ENCODE data around the gene ADIPOQ.

ADIPOQ gene

GRCh38 chr3:186826976-186827857 is 15.3 kb upstream of the ADIPOQ start:
- Histone ChIP-seq H4K91ac (ENCODE audit: low read depth, low read length) (peak overlapping the region; percentile 43), H2BK12ac (ENCODE audit: low read length) (no peak overlapping the region), H3K79me1 (ENCODE audit: low read length) (peaks cover 3% of the 10 kb centered on the region), H3K9ac (ENCODE audit: low read length) (peak overlapping the region; percentile 64), H3K27me3 (ENCODE audit: insufficient read depth, low read length) (peaks cover 28% of the 10 kb centered on the region), H3K4ac (ENCODE audit: low read depth, low read length) (no peak overlapping the region), H2BK5ac (ENCODE audit: low read depth, low read length, poor library complexity) (no peak overlapping the region), H4K12ac (ENCODE audit: low read depth, low read length) (no peak overlapping the region), H3K9me3 (ENCODE audit: insufficient read depth, low read depth, low read length) (peaks cover 2% of the 10 kb centered on the region), H4K8ac (ENCODE audit: low read depth, low read length) (peak overlapping the region; percentile 80), H3K14ac (ENCODE audit: low read length) (peak overlapping the region; percentile 73), H3K79me2 (ENCODE audit: control insufficient read depth, insufficient read depth, low read length, poor library complexity) (peaks cover 4% of the 10 kb centered on the region), H3K23ac (ENCODE audit: low read length) (no peak overlapping the region), H2BK120ac (ENCODE audit: insufficient read depth, low read length, poor library complexity) (no peak overlapping the region), H3K4me3 (ENCODE audit: low read depth, low read length) (peak overlapping the region; percentile 72), H2AFZ (ENCODE audit: insufficient read depth, low read length, poor library complexity) (peak overlapping the region; percentile 88), H3K4me2 (ENCODE audit: low read length) (peak overlapping the region; percentile 99), H3K4me1 (ENCODE audit: control insufficient read depth in 1 of 2, insufficient read depth in 2 of 2, low read length in 2 of 2) (peaks cover 3 to 4% of the 10 kb centered on the region in 2 experiments), H3K18ac (ENCODE audit: low read length) (peak overlapping the region; percentile 51), H2AK5ac (ENCODE audit: low read length) (no peak overlapping the region), H3K27ac (ENCODE audit: low read depth, low read length) (no peak overlapping the region), H3K36me3 (ENCODE audit: control insufficient read depth in 1 of 2, insufficient read depth in 2 of 2, low read length in 2 of 2) (no peaks in the 10 kb centered on the region)
- DNase-seq: peak; percentile 83 to 95
- no CpG with 5 or more reads among the region's 80 CpGs for WGBS (ENCODE audit: extremely low coverage, insufficient coverage, insufficient read length)

- Histone ChIP-seq H3K4me1 (ENCODE audit: control insufficient read depth in 1 of 2, insufficient read depth in 2 of 2, low read length in 2 of 2) (peaks cover 3 to 4% of the 10 kb centered on the region in 2 experiments), H3K9me3 (ENCODE audit: insufficient read depth, low read depth, low read length) (peaks cover 2% of the 10 kb centered on the region), H2BK5ac (ENCODE audit: low read depth, low read length, poor library complexity) (no peak overlapping the region), H2BK12ac (ENCODE audit: low read length) (no peak overlapping the region), H3K18ac (ENCODE audit: low read length) (no peak overlapping the region), H3K36me3 (ENCODE audit: control insufficient read depth in 1 of 2, insufficient read depth in 2 of 2, low read length in 2 of 2) (no peaks in the 10 kb centered on the region), H3K23ac (ENCODE audit: low read length) (no peak overlapping the region), H3K4me2 (ENCODE audit: low read length) (no peak overlapping the region), H4K91ac (ENCODE audit: low read depth, low read length) (no peak overlapping the region), H3K14ac (ENCODE audit: low read length) (no peak overlapping the region), H2AK5ac (ENCODE audit: low read length) (no peak overlapping the region), H2AFZ (ENCODE audit: insufficient read depth, low read length, poor library complexity) (no peak overlapping the region), H4K12ac (ENCODE audit: low read depth, low read length) (no peak overlapping the region), H4K8ac (ENCODE audit: low read depth, low read length) (no peak overlapping the region), H3K79me2 (ENCODE audit: control insufficient read depth, insufficient read depth, low read length, poor library complexity) (peaks cover 4% of the 10 kb centered on the region), H3K4ac (ENCODE audit: low read depth, low read length) (no peak overlapping the region), H3K27me3 (ENCODE audit: insufficient read depth, low read length) (peaks cover 28% of the 10 kb centered on the region), H3K4me3 (ENCODE audit: low read depth, low read length) (no peak overlapping the region), H3K27ac (ENCODE audit: low read depth, low read length) (no peak overlapping the region), H2BK120ac (ENCODE audit: insufficient read depth, low read length, poor library complexity) (no peak overlapping the region), H3K9ac (ENCODE audit: low read length) (no peak overlapping the region), H3K79me1 (ENCODE audit: low read length) (peaks cover 3% of the 10 kb centered on the region)
- no peak for DNase-seq
- WGBS (ENCODE audit: extremely low coverage, insufficient coverage, insufficient read length): no CpG with 5 or more reads among the region's 5 CpGs
Observed at GRCh38 chr3:186828340-186828739, 14.2 kb upstream of the ADIPOQ start.

GRCh38 chr3:186831798-186832197 is 10.7 kb upstream of the ADIPOQ start:
- no peak overlapping the region for H2AK5ac ChIP-seq (ENCODE audit: low read length)
- H2BK5ac ChIP-seq (ENCODE audit: low read depth, low read length, poor library complexity): no peak overlapping the region
- no peak overlapping the region for H2BK12ac ChIP-seq (ENCODE audit: low read length)
- no peak overlapping the region for H3K27ac ChIP-seq (ENCODE audit: low read depth, low read length)
- peaks cover 5% of the 10 kb centered on the region for H3K27me3 ChIP-seq (ENCODE audit: insufficient read depth, low read length)
- no CpG with 5 or more reads among the region's 4 CpGs for WGBS (ENCODE audit: extremely low coverage, insufficient coverage, insufficient read length)
- H2BK120ac ChIP-seq (ENCODE audit: insufficient read depth, low read length, poor library complexity): no peak overlapping the region
- H4K8ac ChIP-seq (ENCODE audit: low read depth, low read length): no peak overlapping the region
- no peak overlapping the region for H3K14ac ChIP-seq (ENCODE audit: low read length)
- no peak overlapping the region for H3K18ac ChIP-seq (ENCODE audit: low read length)
- no peak overlapping the region for H4K12ac ChIP-seq (ENCODE audit: low read depth, low read length)
- H3K4me1 ChIP-seq (ENCODE audit: control insufficient read depth in 1 of 2, insufficient read depth in 2 of 2, low read length in 2 of 2): no peaks in the 10 kb centered on the region
- H4K91ac ChIP-seq (ENCODE audit: low read depth, low read length): no peak overlapping the region
- no peak overlapping the region for H3K4me2 ChIP-seq (ENCODE audit: low read length)
- no peak overlapping the region for H3K23ac ChIP-seq (ENCODE audit: low read length)
- H3K36me3 ChIP-seq (ENCODE audit: control insufficient read depth in 1 of 2, insufficient read depth in 2 of 2, low read length in 2 of 2): no peaks in the 10 kb centered on the region
- H3K9ac ChIP-seq (ENCODE audit: low read length): no peak overlapping the region
- DNase-seq: no peak
- peaks cover 4% of the 10 kb centered on the region for H3K79me2 ChIP-seq (ENCODE audit: control insufficient read depth, insufficient read depth, low read length, poor library complexity)
- no peak overlapping the region for H3K4ac ChIP-seq (ENCODE audit: low read depth, low read length)
- H3K4me3 ChIP-seq (ENCODE audit: low read depth, low read length): no peak overlapping the region
- no peak overlapping the region for H2AFZ ChIP-seq (ENCODE audit: insufficient read depth, low read length, poor library complexity)
- H3K9me3 ChIP-seq (ENCODE audit: insufficient read depth, low read depth, low read length): no peaks in the 10 kb centered on the region
- H3K79me1 ChIP-seq (ENCODE audit: low read length): peaks cover 3% of the 10 kb centered on the region

- Histone ChIP-seq H3K79me2 (ENCODE audit: control insufficient read depth, insufficient read depth, low read length, poor library complexity) (peaks cover under 1% of the 10 kb centered on the region), H3K14ac (ENCODE audit: low read length) (no peak overlapping the region), H2AFZ (ENCODE audit: insufficient read depth, low read length, poor library complexity) (no peak overlapping the region), H3K4ac (ENCODE audit: low read depth, low read length) (no peak overlapping the region), H3K4me1 (ENCODE audit: control insufficient read depth in 1 of 2, insufficient read depth in 2 of 2, low read length in 2 of 2) (no peaks in the 10 kb centered on the region), H2BK120ac (ENCODE audit: insufficient read depth, low read length, poor library complexity) (no peak overlapping the region), H3K18ac (ENCODE audit: low read length) (no peak overlapping the region), H3K27ac (ENCODE audit: low read depth, low read length) (no peak overlapping the region), H3K79me1 (ENCODE audit: low read length) (no peaks in the 10 kb centered on the region), H3K27me3 (ENCODE audit: insufficient read depth, low read length) (peaks cover 5% of the 10 kb centered on the region), H2BK12ac (ENCODE audit: low read length) (no peak overlapping the region), H3K9me3 (ENCODE audit: insufficient read depth, low read depth, low read length) (no peaks in the 10 kb centered on the region), H2AK5ac (ENCODE audit: low read length) (no peak overlapping the region), H4K91ac (ENCODE audit: low read depth, low read length) (no peak overlapping the region), H3K36me3 (ENCODE audit: control insufficient read depth in 1 of 2, insufficient read depth in 2 of 2, low read length in 2 of 2) (no peaks in the 10 kb centered on the region), H2BK5ac (ENCODE audit: low read depth, low read length, poor library complexity) (no peak overlapping the region), H3K23ac (ENCODE audit: low read length) (no peak overlapping the region), H3K4me2 (ENCODE audit: low read length) (no peak overlapping the region), H4K12ac (ENCODE audit: low read depth, low read length) (no peak overlapping the region), H3K4me3 (ENCODE audit: low read depth, low read length) (no peak overlapping the region), H3K9ac (ENCODE audit: low read length) (no peak overlapping the region), H4K8ac (ENCODE audit: low read depth, low read length) (no peak overlapping the region)
- WGBS (ENCODE audit: extremely low coverage, insufficient coverage, insufficient read length): no CpG with 5 or more reads among the region's 1 CpG
- no peak for DNase-seq
Observed at GRCh38 chr3:186832276-186832675, 10.2 kb upstream of the ADIPOQ start.
